Neural progenitor cell (in vitro differentiated cells): Measurements from ENCODE around the gene DELE1.

Source experiments
- EZH2 ChIP-seq: fragments of 200-600 bp; sonication (generic); IDR thresholded peaks from 2 replicates; pipeline ENCODE4 v1.6.1; 2017; ENCODE audit warnings: antibody characterized with exemption, mild to moderate bottlenecking, moderate library complexity
- TF ChIP-seq, protein P1 (sequence below): fragments of 200-600 bp; sonication (generic); IDR thresholded peaks from 2 replicates; pipeline ENCODE4 v1.5.1; 2017; ENCODE audit warnings: antibody characterized with exemption, mild to moderate bottlenecking

DNA sequence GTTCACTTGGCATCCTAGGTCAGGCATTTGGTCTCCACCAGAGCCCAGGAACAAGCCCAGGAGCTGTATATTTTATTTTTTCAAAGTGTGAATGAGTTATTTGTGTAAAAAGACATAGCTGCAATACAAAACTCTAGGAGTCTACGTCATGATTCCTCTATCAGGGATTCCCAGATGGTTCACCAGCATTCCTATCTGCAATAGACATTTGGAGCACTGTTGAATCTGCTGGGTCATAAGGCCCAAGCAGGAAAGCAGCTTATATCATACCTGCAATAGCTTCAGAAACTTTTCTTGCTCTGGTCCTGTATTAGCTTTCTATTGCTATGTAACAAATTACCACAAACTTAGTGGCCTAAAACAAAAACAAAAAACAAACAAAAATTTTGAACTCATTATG lies 16.7 kb upstream of the DELE1 start:
- TF ChIP-seq, protein P1, sequence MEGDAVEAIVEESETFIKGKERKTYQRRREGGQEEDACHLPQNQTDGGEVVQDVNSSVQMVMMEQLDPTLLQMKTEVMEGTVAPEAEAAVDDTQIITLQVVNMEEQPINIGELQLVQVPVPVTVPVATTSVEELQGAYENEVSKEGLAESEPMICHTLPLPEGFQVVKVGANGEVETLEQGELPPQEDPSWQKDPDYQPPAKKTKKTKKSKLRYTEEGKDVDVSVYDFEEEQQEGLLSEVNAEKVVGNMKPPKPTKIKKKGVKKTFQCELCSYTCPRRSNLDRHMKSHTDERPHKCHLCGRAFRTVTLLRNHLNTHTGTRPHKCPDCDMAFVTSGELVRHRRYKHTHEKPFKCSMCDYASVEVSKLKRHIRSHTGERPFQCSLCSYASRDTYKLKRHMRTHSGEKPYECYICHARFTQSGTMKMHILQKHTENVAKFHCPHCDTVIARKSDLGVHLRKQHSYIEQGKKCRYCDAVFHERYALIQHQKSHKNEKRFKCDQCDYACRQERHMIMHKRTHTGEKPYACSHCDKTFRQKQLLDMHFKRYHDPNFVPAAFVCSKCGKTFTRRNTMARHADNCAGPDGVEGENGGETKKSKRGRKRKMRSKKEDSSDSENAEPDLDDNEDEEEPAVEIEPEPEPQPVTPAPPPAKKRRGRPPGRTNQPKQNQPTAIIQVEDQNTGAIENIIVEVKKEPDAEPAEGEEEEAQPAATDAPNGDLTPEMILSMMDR = no peak
- no peak for TF ChIP-seq EZH2
